Epidermal melanocyte (primary cell): ENCODE results near the gene SSTR3.
"Not testable (repeated sequence)": the region's sequence is repeated elsewhere in the genome, so short reads cannot be mapped to it uniquely, and the experiment has no call there.

Experiments used
- DNase-seq: peaks from one replicate; pipeline ENCODE4 v3.0.0; 2011; ENCODE audit warnings: low spot score; ENCODE audit not compliant: insufficient read length

SSTR3 gene

GRCh38 chr22:37242395-37242918, 30.2 kb upstream of the SSTR3 start:
- DNase-seq: no peak

GRCh38 chr22:37241351-37242142, 29.3 kb upstream of the SSTR3 start:
- no peak for DNase-seq

- DNase-seq: no peak
Observed at GRCh38 chr22:37240941-37241320, 28.7 kb upstream of the SSTR3 start.

- no peak for DNase-seq
Observed at GRCh38 chr22:37240240-37240940, 28.1 kb upstream of the SSTR3 start.

GRCh38 chr22:37239336-37240239, 27.3 kb upstream of the SSTR3 start:
- DNase-seq: no peak

GRCh38 chr22:37237371-37238268, 25.3 kb upstream of the SSTR3 start:
- no peak for DNase-seq

GRCh38 chr22:37235897-37236607, 23.8 kb upstream of the SSTR3 start:
- DNase-seq: no peak

GRCh38 chr22:37234736-37235711, 22.7 kb upstream of the SSTR3 start:
- no peak for DNase-seq

GRCh38 chr22:37233751-37234631, 21.7 kb upstream of the SSTR3 start:
- DNase-seq: no peak

GRCh38 chr22:37233371-37233750, 21.1 kb upstream of the SSTR3 start:
- not testable (repeated sequence) for DNase-seq

GRCh38 chr22:37232140-37232998, 20.1 kb upstream of the SSTR3 start:
- no peak for DNase-seq

- no peak for DNase-seq
Observed at GRCh38 chr22:37231406-37232139, 19.3 kb upstream of the SSTR3 start.

GRCh38 chr22:37230673-37231405, 18.6 kb upstream of the SSTR3 start:
- DNase-seq: no peak

- no peak for DNase-seq
Observed at GRCh38 chr22:37229805-37230672, 17.8 kb upstream of the SSTR3 start.
